Colonic mucosa (tissue), 4 donors: ENCODE measurements around the gene PTMA. TPM values are rescaled to one million over a fixed set of nuclear protein-coding genes. Genes with fewer than 3 reads are reported as not detected.
"Not testable (repeated sequence)": the region's sequence is repeated elsewhere in the genome, so short reads cannot be mapped to it uniquely, and the experiment has no call there.

Experiments used
- DNase-seq: peaks from one replicate; pipeline ENCODE4 v3.0.0-alpha.2; 2020
- H3K27ac ChIP-seq: fragments of 200-600 bp; one replicate; pipeline ENCODE4 v1.8.0; 2021
- H3K27me3 ChIP-seq: fragments of 200-600 bp; one replicate; pipeline ENCODE4 v1.8.0; 2021
- H3K36me3 ChIP-seq: fragments of 200-600 bp; one replicate; pipeline ENCODE4 v1.8.0; 2021
- H3K4me1 ChIP-seq: fragments of 200-600 bp; one replicate; pipeline ENCODE4 v1.8.0; 2021; ENCODE audit warnings: mild to moderate bottlenecking
- H3K4me3 ChIP-seq: fragments of 200-600 bp; one replicate; pipeline ENCODE4 v1.8.0; 2021
- H3K9ac ChIP-seq, 2 donors: one replicate each; pipeline ENCODE4 v1.7.0; 2013; ENCODE audit warnings: control low read depth in 2 of 2, low read depth in 2 of 2, low read length in 2 of 2
- H3K9me3 ChIP-seq: fragments of 200-600 bp; one replicate; pipeline ENCODE4 v1.8.0; 2021
- intact Hi-C: fragments of 100-400 bp; cut with DNase I; formaldehyde crosslinking; loops from one replicate; pipeline ENCODE4 v1.14.1; 2022
- total RNA-seq, 2 donors: library from RNA; stranded (reverse); fragmentation: NEBNext Ultra II Directional in 1 of 2; extraction: Animal tissue kit (Norgen Biotek cat#: 25700) in 1 of 2; gene quantifications; one replicate each; pipeline ENCODE4 v1.2.1, GENCODE V29; 2021
- TF ChIP-seq, protein P1 (sequence below): fragments of 200-600 bp; IDR thresholded peaks from one replicate; pipeline ENCODE4 v1.8.0; 2022; ENCODE audit warnings: antibody characterized with exemption, mild to moderate bottlenecking
- donor health status: healthy.
- donor health status: DM: no; HTN: no; CAD: no.
- donor health status: DM: no; HTN: no; CAD: no.

PTMA gene
- total RNA-seq, 2 donors from 2014 or later, result 1,195 to 1,836 TPM

DNA sequence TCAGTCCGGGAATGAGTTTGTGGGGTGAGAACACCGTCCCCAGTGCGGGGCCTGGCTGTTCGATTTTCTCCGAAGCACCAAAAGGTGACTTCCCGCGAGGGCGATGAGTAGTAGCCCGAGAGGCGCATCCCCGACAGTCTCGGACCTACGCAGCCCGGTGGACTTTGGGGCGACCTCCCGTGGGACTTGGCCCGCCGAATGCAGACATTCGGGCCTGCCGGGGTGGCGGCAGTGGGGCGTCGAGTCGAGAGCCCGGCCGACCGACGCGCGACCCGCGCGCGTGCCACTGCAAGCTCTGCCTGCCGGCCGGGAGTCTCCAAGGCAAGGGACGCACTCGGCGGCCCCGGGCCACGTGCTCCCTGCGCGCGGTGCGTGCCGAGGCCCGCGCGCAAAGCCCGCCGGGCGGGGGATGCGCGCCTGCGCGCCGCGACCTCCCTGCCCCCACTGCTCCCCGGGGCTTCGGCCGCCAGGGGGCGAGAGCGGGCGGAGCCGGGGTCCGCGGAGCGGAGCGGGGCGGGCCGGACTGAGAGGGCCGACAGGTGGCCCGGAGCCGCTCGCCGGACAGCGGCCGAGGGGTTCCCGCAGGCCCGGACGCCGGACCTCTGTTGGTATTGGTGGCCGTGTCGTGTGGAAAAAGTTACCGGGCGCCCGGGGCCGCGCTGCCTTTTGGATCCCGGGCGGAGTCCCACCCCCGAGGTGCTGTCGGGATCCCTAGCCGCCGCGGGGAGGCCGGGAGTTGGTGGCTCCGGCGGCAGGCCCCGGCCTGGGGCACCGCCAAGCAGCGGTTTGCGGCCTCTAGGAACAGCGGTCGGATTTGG, 1.9 kb downstream of the PTMA start:
- peak overlapping the region; percentile 91 for H3K4me3 ChIP-seq
- H3K27ac ChIP-seq, result peak overlapping the region; percentile 100
- peak overlapping the region; percentile 98 to 99 for H3K9ac ChIP-seq
- no peaks in the 10 kb centered on the region for H3K27me3 ChIP-seq
- H3K4me1 ChIP-seq, result peaks cover 13% of the 10 kb centered on the region
- intact Hi-C loops, result loop anchor here (10.0 kb wide), 1 partner anchor 145 kb away; no protein-coding TSS in a partner anchor
- H3K36me3 ChIP-seq, result peaks cover 7% of the 10 kb centered on the region
- DNase-seq, result peak; percentile 84
- H3K9me3 ChIP-seq, result no peaks in the 10 kb centered on the region
- TF ChIP-seq, protein P1, sequence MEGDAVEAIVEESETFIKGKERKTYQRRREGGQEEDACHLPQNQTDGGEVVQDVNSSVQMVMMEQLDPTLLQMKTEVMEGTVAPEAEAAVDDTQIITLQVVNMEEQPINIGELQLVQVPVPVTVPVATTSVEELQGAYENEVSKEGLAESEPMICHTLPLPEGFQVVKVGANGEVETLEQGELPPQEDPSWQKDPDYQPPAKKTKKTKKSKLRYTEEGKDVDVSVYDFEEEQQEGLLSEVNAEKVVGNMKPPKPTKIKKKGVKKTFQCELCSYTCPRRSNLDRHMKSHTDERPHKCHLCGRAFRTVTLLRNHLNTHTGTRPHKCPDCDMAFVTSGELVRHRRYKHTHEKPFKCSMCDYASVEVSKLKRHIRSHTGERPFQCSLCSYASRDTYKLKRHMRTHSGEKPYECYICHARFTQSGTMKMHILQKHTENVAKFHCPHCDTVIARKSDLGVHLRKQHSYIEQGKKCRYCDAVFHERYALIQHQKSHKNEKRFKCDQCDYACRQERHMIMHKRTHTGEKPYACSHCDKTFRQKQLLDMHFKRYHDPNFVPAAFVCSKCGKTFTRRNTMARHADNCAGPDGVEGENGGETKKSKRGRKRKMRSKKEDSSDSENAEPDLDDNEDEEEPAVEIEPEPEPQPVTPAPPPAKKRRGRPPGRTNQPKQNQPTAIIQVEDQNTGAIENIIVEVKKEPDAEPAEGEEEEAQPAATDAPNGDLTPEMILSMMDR, result peak; percentile 61

DNA sequence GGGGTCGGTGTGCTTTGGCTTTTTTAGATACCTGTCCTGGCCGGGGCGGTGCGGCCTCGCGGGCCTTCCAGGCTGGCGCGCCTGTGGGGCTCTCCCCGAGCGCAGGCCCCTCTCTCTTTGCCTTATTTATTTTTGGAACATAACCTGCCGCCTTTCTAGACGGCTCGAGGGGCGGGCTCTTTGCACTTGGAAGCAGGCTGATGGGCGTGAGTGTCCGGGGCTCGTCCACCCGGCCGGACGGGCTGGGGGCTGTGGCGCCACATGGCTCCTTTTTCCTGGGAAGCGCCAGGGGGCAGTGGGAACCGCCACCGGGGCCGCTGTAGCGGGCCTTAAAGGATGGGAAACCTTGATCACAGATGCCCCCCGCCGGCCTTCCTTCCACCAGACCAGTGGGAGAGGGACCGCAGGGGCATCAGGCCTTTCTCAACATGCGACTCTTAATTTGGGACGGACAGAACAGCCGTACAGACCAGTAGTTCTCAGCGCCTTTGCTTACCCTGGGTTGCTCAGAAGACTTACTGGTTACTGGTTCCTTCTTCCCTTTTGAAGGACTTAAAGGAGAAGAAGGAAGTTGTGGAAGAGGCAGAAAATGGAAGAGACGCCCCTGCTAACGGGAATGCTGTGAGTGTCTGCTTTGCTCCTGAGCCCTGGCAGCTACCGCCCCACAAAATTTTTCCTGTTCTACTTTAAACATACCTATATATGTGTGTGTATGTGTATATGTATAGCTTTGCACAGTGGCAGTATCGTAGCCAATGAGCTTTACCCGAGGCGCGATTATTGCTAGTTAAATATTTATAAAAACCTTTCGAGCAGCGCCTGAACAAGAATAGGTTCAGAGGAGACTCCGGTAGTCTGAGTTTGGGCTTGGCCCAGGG, 2.7 kb downstream of the PTMA start:
- Histone ChIP-seq H3K27me3 (no peaks in the 10 kb centered on the region), H3K36me3 (peaks cover 7% of the 10 kb centered on the region), H3K4me3 (peak overlapping the region; percentile 91), H3K27ac (peak overlapping the region; percentile 100), H3K9ac (peak overlapping the region; percentile 78 to 99), H3K9me3 (no peaks in the 10 kb centered on the region), H3K4me1 (peaks cover 13% of the 10 kb centered on the region)
- intact Hi-C loops, result loop anchor here (10.0 kb wide), 1 partner anchor 146 kb away; no protein-coding TSS in a partner anchor
- DNase-seq, result peak; percentile 60
- TF ChIP-seq, protein P1, result no peak

DNA sequence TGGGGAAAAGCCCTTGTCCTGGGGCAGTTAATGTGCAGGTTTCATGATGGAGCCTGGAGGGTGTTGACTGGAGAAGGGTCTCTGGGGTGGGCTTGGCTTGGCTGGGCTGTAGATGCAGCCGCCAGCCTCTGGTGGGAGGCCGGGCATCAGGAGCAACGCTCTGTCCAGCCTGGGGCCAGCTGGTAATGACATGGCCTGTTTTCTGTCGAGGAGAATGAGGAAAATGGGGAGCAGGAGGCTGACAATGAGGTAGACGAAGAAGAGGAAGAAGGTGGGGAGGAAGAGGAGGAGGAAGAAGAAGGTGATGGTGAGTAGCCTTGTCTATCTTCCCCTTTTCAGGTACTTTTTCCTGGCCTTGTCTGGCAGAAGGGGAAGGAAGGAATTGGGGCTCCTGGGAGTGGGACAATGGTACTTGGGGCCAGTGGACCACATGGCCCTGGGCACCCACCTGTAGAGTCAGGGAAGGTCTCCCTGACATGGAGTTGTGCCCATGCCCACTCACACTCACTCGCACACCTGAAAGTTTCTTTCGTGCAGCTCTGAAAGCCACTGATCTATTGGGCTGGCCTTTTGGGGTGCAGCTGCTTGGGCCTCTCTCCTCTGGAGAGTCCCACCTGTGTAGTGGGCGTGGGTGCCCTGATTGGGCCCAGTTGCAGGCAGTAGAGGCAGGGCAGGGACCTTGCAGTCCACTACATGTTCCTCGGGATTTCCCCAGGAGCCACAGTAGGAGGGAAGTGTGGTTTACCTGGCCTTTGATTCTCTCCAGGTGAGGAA, 3.5 kb downstream of the PTMA start:
- Histone ChIP-seq H3K9me3 (no peaks in the 10 kb centered on the region), H3K27ac (peak overlapping the region; percentile 100), H3K9ac (peak overlapping the region; percentile 78 to 99), H3K4me1 (peaks cover 13% of the 10 kb centered on the region), H3K36me3 (peaks cover 7% of the 10 kb centered on the region), H3K4me3 (peak overlapping the region; percentile 91), H3K27me3 (no peaks in the 10 kb centered on the region)
- TF ChIP-seq, protein P1, result no peak
- intact Hi-C loops, result loop anchor here (10.0 kb wide), 1 partner anchor 147 kb away; no protein-coding TSS in a partner anchor
- DNase-seq, result no peak

DNA sequence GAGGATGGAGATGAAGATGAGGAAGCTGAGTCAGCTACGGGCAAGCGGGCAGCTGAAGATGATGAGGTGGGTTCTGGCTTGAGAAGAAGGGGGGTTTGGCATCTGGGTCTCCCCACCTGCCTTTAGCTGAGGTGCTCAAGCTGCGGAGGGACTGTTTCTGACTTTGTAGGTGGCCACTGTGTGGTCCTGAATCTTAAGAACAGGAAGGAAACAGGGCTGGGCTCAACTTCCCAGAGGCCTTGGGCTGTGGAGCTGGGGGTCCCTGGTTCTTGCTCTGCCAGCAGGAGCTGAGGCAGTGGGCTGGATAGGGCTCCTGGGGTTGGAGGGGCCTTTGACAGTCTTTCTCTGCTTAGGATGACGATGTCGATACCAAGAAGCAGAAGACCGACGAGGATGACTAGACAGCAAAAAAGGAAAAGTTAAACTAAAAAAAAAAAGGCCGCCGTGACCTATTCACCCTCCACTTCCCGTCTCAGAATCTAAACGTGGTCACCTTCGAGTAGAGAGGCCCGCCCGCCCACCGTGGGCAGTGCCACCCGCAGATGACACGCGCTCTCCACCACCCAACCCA, 4.2 kb downstream of the PTMA start:
- H3K9me3 ChIP-seq, H3K36me3 ChIP-seq, H3K27me3 ChIP-seq, DNase-seq: not testable (repeated sequence)
- H3K27ac ChIP-seq, result peak overlapping the region; percentile 100
- intact Hi-C loops, result loop anchor here (10.0 kb wide), 1 partner anchor 148 kb away; no protein-coding TSS in a partner anchor
- H3K4me3 ChIP-seq, result peak overlapping the region; percentile 8
- H3K4me1 ChIP-seq, result peaks cover 13% of the 10 kb centered on the region
- peak overlapping the region; percentile 78 to 99 for H3K9ac ChIP-seq

DNA sequence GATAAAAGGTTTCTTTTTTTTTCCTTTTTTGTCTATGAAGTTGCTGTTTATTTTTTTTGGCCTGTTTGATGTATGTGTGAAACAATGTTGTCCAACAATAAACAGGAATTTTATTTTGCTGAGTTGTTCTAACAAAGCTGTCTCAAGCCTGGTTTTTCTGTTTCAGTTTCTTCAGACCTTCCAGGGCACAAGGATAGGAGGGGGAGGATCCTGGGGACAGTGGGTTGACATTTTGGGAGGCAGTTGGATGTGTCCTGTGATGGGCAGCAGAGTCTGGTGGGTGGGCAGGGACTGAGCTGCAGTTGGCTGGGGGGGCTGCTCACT, 5.0 kb downstream of the PTMA start:
- peaks cover 13% of the 10 kb centered on the region for H3K4me1 ChIP-seq
- H3K27me3 ChIP-seq, H3K9me3 ChIP-seq, H3K36me3 ChIP-seq, H3K4me3 ChIP-seq, DNase-seq: not testable (repeated sequence)
- intact Hi-C loops, result loop anchor here (10.0 kb wide), 1 partner anchor 149 kb away; no protein-coding TSS in a partner anchor
- peak overlapping the region; percentile 50 to 62 for H3K9ac ChIP-seq
- peak overlapping the region; percentile 49 for H3K27ac ChIP-seq
